ENCODE data around the gene ACADVL.

ACADVL gene

DNA sequence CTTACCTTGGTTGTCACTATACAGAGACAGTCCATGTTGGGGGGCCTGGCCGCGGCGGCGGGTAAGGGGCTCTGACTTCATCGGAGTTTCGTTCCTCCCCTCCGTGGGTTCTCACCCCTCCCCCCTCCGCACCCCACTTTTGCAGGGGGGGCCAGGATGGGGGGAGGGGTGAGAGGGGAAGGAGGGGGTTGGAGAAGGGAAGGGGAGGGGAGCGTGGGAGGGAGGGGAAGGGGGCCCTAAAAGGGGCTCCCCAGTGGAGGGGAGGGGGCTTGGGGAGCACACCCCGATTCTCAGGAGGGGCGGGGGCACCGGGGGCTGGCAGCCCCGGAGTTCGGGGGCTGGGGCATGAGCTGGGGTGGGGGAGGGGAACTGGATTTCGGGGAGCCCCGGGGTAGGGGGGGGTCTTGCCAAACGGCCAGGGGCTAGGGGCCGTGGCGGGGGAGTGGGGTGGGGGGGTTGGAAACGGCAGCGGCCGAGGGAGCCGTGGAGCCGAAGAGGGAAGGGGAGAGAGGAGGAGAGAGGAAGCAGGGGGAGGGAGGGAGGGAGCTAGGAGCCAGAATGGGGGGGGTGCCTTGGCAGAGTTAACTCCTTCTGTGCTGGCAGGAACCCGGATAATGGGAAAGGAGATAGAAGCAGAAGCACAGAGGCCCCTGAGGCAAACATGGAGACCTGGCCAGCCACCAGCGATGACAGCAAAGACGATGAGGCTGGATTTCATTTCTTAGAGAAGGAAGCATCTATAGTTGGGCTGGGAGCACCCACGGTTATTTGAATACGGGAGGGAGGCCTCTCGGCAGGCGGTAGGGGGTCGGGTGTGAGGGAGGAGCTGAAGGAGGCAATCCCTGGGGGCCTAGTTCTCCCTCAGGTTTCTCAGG lies 2.4 kb upstream of the ACADVL start:
- DNase-seq (ENCODE audit: low spot score): peak; percentile 51

- DNase-seq (ENCODE audit: low spot score): no peak
Observed at GRCh38 chr17:7218166-7218565, 1.6 kb upstream of the ACADVL start.

DNA sequence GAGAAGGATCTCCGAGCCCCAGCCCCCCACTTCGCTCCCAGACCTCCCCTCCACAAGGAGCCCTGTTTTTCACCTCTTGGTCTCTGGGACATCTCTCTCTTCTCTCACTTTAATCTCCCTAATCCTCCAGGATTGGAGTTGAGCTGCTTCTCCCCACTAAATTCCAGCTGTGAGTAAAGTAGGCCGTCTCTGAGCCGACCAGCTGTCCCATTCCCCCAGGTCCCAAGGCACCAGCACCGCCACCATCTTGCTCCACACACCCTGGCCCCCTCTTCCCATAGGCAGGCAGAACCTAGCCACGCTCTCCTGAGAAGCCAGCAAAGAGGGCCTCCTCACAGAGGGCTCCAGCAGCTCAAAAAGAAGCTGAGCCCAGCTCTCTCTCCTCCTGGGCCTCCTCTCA lies 980 bp upstream of the ACADVL start:
- DNase-seq (ENCODE audit: low spot score): no peak

DNA sequence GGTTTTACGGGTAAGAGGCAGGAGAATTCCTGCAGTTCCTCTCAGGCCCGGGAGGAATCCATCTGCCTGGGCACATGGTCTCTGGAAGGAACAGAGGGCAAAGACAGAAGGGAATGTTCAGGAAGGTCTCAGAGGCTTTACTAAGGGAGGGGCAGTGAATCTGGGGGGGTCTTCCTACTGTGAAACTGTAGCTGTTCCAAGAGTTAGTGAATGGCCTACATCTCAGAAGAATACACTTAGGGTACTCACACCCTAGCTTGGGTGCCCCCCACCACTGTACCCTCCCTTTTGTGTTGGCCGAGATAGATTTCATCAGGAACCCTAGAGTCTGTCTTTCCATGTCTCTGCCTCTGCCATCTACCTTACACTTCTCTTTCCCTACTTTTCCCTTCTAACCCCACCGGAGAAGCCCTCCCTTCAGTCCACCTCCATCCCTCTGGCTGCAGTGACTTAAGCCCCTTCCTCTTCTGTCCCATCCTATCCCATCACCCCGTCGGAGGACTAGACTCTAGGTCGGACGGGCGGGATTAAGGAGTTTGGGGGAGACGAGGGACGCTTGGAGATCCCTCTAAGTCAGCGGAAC lies 418 bp upstream of the ACADVL start:
- DNase-seq (ENCODE audit: low spot score): no peak

- DNase-seq (ENCODE audit: low spot score): peak; percentile 65
Observed at GRCh38 chr17:7220593-7221277, 997 bp downstream of the ACADVL start.

- DNase-seq (ENCODE audit: low spot score): no peak
Observed at GRCh38 chr17:7221278-7222092, 1.7 kb downstream of the ACADVL start.

DNA sequence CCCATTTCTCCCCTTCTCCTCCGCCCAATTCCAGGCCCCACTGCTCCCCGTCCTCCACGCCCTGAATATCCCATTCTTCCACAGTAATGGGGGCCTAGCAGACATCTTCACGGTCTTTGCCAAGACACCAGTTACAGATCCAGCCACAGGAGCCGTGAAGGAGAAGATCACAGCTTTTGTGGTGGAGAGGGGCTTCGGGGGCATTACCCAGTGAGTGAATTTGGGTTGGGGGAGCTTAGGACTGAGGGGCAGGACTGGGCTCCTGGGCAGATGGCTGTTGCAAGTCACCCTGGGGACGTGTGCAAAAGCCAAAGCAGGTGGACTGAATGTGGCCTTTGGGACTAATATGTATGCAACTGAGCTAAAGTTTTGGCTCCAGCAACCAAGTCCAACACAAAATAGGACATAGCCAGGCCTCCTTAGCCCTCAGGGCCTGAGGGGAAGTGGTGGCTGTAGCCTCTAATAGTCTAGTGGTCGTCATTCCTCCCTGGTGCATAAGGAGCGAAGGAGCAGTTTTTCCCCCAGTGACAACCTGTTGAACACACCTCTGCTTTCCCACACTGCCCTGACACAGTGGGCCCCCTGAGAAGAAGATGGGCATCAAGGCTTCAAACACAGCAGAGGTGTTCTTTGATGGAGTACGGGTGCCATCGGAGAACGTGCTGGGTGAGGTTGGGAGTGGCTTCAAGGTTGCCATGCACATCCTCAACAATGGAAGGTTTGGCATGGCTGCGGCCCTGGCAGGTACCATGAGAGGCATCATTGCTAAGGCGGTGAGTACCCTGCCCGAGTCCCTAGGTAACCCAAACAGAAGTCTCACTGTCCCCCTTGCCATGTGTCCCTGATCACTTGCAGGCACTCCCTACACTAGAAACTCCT lies 2.6 kb downstream of the ACADVL start:
- DNase-seq (ENCODE audit: low spot score): no peak

DNA sequence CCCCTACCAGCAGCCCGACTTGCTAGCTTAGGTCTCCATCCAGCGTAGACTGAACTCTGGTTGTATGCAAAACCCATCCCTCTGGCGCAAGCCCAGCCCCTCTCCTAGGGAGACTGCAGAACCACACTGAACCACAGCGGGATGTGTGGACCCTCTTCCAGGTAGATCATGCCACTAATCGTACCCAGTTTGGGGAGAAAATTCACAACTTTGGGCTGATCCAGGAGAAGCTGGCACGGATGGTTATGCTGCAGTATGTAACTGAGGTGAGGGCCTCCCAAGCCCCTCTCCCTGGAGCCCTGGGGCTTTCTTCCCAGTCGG lies 3.2 kb downstream of the ACADVL start:
- DNase-seq (ENCODE audit: low spot score): no peak

DNA sequence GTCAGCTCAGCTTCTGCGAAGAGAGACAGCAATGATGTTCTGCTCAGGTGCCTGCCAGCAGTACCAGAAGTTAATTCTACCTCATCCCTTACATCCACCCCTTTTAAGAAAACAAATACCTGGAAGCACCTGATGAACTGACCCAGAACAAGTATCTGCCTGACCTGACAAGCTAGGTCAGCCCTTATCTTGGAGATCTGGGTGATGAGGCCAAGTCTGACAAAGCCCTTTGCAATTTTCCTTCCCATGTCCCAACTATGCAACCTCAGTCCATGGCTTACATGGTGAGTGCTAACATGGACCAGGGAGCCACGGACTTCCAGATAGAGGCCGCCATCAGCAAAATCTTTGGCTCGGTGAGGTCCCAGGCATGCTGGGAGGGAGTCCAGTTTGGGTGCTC lies 3.6 kb downstream of the ACADVL start:
- no peak for DNase-seq (ENCODE audit: low spot score)

DNA sequence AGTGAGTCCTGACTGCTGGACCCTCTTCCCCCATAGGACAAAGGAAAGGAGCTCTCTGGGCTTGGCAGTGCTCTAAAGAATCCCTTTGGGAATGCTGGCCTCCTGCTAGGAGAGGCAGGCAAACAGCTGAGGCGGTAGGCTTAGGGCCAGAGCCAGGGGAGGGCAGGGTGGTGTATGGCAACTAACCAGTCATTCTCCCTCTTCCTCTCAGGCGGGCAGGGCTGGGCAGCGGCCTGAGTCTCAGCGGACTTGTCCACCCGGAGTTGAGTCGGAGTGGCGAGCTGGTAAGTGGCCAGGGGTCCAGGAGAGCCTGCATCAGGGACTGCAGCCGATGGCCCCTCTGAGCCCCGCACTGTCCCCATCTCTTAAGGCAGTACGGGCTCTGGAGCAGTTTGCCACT lies 4.4 kb downstream of the ACADVL start:
- no peak for DNase-seq (ENCODE audit: low spot score)

GRCh38 chr17:7224661-7225111 lies 4.9 kb downstream of the ACADVL start:
- DNase-seq (ENCODE audit: low spot score): no peak

DNA sequence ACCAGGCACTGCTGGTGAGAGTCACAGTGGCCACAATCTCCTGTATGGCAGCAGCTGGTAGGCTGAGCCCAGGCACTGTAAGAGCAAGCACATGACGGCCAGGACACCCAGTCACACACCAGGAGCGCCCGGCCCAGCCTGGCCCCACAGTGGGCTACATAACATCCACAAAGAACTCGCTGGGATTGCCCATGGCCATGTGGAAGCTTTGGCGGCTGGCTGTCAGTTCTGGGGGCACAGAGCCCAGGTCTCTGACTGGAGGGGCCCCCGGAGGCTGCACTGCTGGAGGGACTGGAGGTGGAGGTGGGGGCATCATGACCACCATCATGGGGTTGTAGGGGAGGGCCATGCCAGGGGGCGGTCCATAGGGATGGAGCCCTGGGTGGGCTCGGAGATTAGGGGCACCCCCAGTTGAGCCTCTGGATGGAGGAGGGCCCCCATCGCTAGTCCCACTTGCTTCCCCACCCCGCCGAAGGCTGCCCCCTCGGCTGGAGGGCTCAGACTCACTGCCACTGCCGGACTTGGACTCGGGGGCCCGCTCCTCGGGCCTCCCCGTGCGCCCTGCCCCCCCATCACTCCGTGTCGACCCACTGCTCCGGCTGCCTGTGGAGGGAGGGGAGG lies 6.1 kb downstream of the ACADVL start:
- no peak for DNase-seq (ENCODE audit: low spot score)

- no peak for DNase-seq (ENCODE audit: low spot score)
Observed at GRCh38 chr17:7226721-7227710, 7.3 kb downstream of the ACADVL start.

- DNase-seq (ENCODE audit: low spot score): no peak
Observed at GRCh38 chr17:7228920-7229319, 9.2 kb downstream of the ACADVL start.

GRCh38 chr17:7229504-7229903 lies 9.8 kb downstream of the ACADVL start:
- no peak for DNase-seq (ENCODE audit: low spot score)

DNA sequence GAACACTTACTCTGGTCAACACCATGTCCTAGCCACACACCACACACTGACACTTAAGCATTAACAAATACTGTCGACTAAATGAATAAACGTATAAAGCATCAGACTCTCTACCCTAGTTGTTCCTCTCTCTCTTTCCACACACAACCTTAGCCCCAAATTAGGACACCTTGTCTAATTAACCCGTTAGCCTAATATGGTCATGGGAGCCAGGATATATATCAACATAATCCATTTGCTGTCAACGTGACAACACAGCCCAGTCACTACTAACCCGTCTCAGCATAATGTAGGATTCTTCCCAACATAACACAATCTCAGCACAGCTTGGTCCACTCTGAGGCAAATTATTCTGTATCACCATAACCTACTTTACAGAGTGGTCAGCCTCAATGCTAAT lies 12.4 kb downstream of the ACADVL start:
- DNase-seq (ENCODE audit: low spot score): no peak

DNA sequence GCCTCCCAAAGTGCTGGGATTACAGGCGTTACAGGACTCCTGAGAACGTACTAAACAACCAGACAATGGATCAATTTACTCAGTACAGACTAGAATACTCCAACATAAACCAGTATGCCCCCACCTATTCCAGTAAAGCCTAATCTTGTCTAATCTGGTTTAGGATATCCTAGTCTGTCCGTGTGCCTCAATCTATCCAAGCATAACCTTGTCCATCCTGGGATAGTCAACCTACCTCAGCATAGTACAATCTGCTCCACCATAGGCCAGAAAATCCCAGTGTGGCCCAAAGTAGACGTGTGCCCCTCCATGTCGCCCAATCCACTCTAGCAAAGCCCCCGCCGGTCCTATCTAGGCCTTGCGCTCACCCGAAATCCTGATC lies 14.0 kb downstream of the ACADVL start:
- DNase-seq (ENCODE audit: low spot score): no peak

DNA sequence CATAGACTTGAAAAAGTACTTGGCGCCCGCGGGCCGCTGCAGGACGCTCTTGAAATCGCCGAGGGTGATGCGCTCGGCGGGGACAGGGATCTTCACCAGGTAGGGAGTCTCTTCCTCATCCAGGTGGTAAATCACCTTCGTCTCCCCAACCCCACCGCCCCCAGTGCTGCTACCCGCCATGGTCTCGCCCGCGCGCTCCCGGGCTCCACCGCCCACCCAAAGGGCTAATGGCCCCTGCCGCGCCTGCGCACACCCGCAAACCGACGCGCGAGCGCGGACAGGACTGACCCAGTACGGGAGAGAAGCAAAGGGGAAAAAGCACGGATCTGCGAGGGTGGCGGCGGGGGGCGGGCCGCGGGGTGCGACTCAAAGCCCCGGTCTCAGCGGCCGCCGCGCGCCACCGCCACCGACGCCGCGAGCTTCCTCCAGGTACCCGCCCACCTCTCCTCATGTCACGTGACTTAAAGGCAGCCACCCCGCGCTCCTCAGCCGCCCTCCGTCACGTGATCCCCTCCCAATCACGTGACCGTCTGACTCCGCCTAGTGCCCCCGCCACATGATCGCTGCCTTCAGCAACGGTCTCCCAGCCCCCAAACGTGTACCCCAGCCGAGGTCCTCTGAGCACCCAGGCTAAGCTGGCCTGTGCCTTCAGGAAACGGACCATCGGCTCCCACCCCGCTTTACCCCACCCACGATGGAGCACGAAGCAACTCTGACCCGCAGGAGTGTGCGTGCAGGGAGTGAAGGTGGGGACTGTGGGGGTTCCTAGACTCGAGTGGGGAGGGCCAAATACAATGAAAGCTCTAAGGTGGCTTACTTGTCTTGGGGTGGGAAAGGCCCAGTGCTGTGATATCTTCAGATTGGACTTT lies 14.6 kb downstream of the ACADVL start, which contains the start of gene DVL2:
TSS of gene DVL2 (minus strand) at position 435 of the 869 bp plus-strand sequence. CDS start at position 180, 255 bp downstream.
- peak; percentile 95 for DNase-seq (ENCODE audit: low spot score)
